DND-41 (cell line): ENCODE results near the gene DDX24.

ENCODE experiments used
- ATAC-seq: fragments of 200-7000 bp; cut with Tn5 transposase; 3 replicates; pipeline ENCODE4 v1.9.1; 2021; ENCODE audit warnings: low read depth; ENCODE audit not compliant: insufficient read depth
- DNase-seq: peaks from one replicate; pipeline ENCODE4 v3.0.0-alpha.2; 2020
- H2AFZ ChIP-seq: 2 replicates; pipeline ENCODE4 v1.6.0; 2012; ENCODE audit warnings: low read depth, low read length
- H3K27ac ChIP-seq: 2 replicates; pipeline ENCODE4 v1.5.1; 2012; ENCODE audit warnings: low read length, inconsistent platforms
- H3K27me3 ChIP-seq: fragments of 200-600 bp; sonication (generic); 2 replicates; pipeline ENCODE4 v1.6.0; 2012; ENCODE audit warnings: low read length, mild to moderate bottlenecking, inconsistent platforms; ENCODE audit not compliant: insufficient read depth, poor library complexity
- H3K36me3 ChIP-seq: 2 replicates; pipeline ENCODE4 v1.5.1; 2012; ENCODE audit warnings: low read length, inconsistent platforms; ENCODE audit not compliant: insufficient read depth
- H3K4me1 ChIP-seq: 2 replicates; pipeline ENCODE4 v1.5.1; 2012; ENCODE audit warnings: mild to moderate bottlenecking, low read length; ENCODE audit not compliant: insufficient read depth
- H3K4me2 ChIP-seq: 2 replicates; pipeline ENCODE4 v1.6.0; 2012; ENCODE audit warnings: mild to moderate bottlenecking, moderate library complexity, low read length, inconsistent platforms; ENCODE audit not compliant: insufficient read depth
- H3K4me3 ChIP-seq, 2 experiments: fragments of 200-600 bp in 1 of 2; shearing (Covaris generic) in 1 of 2; 2 replicates each; pipeline ENCODE4 v1.5.1; 2012 to 2016; ENCODE audit warnings: inconsistent platforms in 2 of 2, low read length in 2 of 2, mild to moderate bottlenecking in 2 of 2, low read depth in 1 of 2, moderate library complexity in 1 of 2
- H3K79me2 ChIP-seq: 2 replicates; pipeline ENCODE4 v1.6.0; 2012; ENCODE audit warnings: low read length, inconsistent platforms; ENCODE audit not compliant: insufficient read depth
- H3K9ac ChIP-seq: 2 replicates; pipeline ENCODE4 v1.6.0; 2012; ENCODE audit warnings: low read depth, mild to moderate bottlenecking, inconsistent platforms, low read length, moderate library complexity
- H3K9me3 ChIP-seq: 2 replicates; pipeline ENCODE4 v1.5.1; 2012; ENCODE audit warnings: low read length, moderate library complexity, mild to moderate bottlenecking, inconsistent platforms; ENCODE audit not compliant: insufficient read depth, severe bottlenecking
- H4K20me1 ChIP-seq: 2 replicates; pipeline ENCODE4 v1.6.0; 2012; ENCODE audit warnings: low read length; ENCODE audit not compliant: insufficient read depth
- EZH2 ChIP-seq: IDR thresholded peaks from 3 replicates; pipeline ENCODE4 v1.6.1; 2012; ENCODE audit warnings: borderline replicate concordance, low read depth, mild to moderate bottlenecking, moderate library complexity, low read length, inconsistent platforms; ENCODE audit not compliant: severe bottlenecking
- TF ChIP-seq, protein P1 (sequence below): IDR thresholded peaks from 2 replicates; pipeline ENCODE4 v1.5.1; 2012; ENCODE audit warnings: borderline replicate concordance, low read length, moderate library complexity, mild to moderate bottlenecking; ENCODE audit not compliant: poor library complexity, severe bottlenecking; ENCODE audit errors: extremely low read depth

DDX24 gene

GRCh38 chr14:94021001-94021400 lies 60.0 kb downstream of the DDX24 start:
- DNase-seq, result no peak
- Histone ChIP-seq H3K4me2 (no peak overlapping the region), H3K9ac (no peak overlapping the region), H3K9me3 (no peaks in the 10 kb centered on the region), H4K20me1 (peaks cover 6% of the 10 kb centered on the region; the same call in 1 of the 2 replicates), H3K36me3 (no peaks in the 10 kb centered on the region), H2AFZ (no peak overlapping the region), H3K27ac (no peak overlapping the region), H3K4me1 (no peaks in the 10 kb centered on the region), H3K4me3 (no peak overlapping the region), H3K79me2 (no peaks in the 10 kb centered on the region), H3K27me3 (peaks cover 10% of the 10 kb centered on the region)
- no peak for TF ChIP-seq EZH2
- TF ChIP-seq, protein P1, sequence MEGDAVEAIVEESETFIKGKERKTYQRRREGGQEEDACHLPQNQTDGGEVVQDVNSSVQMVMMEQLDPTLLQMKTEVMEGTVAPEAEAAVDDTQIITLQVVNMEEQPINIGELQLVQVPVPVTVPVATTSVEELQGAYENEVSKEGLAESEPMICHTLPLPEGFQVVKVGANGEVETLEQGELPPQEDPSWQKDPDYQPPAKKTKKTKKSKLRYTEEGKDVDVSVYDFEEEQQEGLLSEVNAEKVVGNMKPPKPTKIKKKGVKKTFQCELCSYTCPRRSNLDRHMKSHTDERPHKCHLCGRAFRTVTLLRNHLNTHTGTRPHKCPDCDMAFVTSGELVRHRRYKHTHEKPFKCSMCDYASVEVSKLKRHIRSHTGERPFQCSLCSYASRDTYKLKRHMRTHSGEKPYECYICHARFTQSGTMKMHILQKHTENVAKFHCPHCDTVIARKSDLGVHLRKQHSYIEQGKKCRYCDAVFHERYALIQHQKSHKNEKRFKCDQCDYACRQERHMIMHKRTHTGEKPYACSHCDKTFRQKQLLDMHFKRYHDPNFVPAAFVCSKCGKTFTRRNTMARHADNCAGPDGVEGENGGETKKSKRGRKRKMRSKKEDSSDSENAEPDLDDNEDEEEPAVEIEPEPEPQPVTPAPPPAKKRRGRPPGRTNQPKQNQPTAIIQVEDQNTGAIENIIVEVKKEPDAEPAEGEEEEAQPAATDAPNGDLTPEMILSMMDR, result no peak
- ATAC-seq, result no peak

GRCh38 chr14:94020267-94020666 lies 60.7 kb downstream of the DDX24 start:
- Histone ChIP-seq H3K27ac (no peak overlapping the region), H3K9me3 (no peaks in the 10 kb centered on the region), H3K4me2 (no peak overlapping the region), H2AFZ (no peak overlapping the region), H3K4me1 (no peaks in the 10 kb centered on the region), H3K4me3 (no peak overlapping the region), H3K79me2 (no peaks in the 10 kb centered on the region), H3K9ac (no peak overlapping the region), H3K36me3 (no peaks in the 10 kb centered on the region), H4K20me1 (peaks cover 6% of the 10 kb centered on the region; the same call in 1 of the 2 replicates), H3K27me3 (peaks cover 10% of the 10 kb centered on the region)
- no peak for ATAC-seq
- no peak for DNase-seq
- TF ChIP-seq, protein P1, result no peak
- no peak for TF ChIP-seq EZH2

GRCh38 chr14:94019329-94019728 lies 61.7 kb downstream of the DDX24 start:
- ATAC-seq, result no peak

More at GRCh38 chr14:94019329-94019728, 61.7 kb downstream of the DDX24 start:
- H3K36me3 ChIP-seq, result no peaks in the 10 kb centered on the region
- TF ChIP-seq, protein P1, result no peak
- no peak for TF ChIP-seq EZH2
- DNase-seq, result no peak
- H3K9me3 ChIP-seq, result no peaks in the 10 kb centered on the region
- no peak overlapping the region for H3K9ac ChIP-seq
- H3K79me2 ChIP-seq, result no peaks in the 10 kb centered on the region
- no peak overlapping the region for H3K4me2 ChIP-seq
- H2AFZ ChIP-seq, result no peak overlapping the region
- peaks cover 10% of the 10 kb centered on the region for H3K27me3 ChIP-seq
- H3K4me1 ChIP-seq, result no peaks in the 10 kb centered on the region
- no peak overlapping the region for H3K4me3 ChIP-seq
- H4K20me1 ChIP-seq, result peaks cover 6% of the 10 kb centered on the region; the same call in 1 of the 2 replicates
- no peak overlapping the region for H3K27ac ChIP-seq
